Measurements from ENCODE around the gene PARVB.

PARVB gene

DNA sequence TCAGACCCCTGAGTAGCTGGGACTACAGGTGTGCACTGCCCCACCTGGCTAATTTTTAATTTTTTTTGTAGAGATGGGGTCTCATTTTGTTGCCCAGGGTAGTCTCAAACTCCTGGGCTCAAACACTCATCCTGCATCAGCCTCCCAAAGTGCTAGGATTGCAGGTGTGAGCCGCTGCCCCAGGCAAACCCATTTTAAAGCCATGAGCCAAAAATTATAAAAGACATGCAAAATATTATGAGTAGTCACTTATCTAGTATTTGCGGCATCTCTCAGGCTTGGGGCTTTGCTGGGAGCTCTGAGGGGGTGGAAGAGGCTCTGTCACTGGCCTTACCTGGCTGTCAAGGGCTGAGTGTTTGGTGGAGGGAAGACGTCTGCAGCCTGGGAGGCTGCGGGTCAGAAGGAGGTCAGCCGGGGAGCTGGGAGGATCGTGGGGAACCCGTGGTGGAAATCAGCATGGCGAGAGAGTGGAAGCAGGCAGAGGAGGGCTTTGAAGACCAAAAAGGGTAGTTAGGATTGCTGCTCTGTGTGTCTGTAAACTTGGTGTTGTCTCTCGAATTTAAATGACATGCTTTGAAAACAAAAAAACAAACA is 87.6 kb downstream of the PARVB start:
- no peak for DNase-seq

GRCh38 chr22:44112191-44112590 is 88.1 kb downstream of the PARVB start:
- no peak for DNase-seq

GRCh38 chr22:44116331-44116730 is 92.2 kb downstream of the PARVB start:
- DNase-seq = no peak

DNA sequence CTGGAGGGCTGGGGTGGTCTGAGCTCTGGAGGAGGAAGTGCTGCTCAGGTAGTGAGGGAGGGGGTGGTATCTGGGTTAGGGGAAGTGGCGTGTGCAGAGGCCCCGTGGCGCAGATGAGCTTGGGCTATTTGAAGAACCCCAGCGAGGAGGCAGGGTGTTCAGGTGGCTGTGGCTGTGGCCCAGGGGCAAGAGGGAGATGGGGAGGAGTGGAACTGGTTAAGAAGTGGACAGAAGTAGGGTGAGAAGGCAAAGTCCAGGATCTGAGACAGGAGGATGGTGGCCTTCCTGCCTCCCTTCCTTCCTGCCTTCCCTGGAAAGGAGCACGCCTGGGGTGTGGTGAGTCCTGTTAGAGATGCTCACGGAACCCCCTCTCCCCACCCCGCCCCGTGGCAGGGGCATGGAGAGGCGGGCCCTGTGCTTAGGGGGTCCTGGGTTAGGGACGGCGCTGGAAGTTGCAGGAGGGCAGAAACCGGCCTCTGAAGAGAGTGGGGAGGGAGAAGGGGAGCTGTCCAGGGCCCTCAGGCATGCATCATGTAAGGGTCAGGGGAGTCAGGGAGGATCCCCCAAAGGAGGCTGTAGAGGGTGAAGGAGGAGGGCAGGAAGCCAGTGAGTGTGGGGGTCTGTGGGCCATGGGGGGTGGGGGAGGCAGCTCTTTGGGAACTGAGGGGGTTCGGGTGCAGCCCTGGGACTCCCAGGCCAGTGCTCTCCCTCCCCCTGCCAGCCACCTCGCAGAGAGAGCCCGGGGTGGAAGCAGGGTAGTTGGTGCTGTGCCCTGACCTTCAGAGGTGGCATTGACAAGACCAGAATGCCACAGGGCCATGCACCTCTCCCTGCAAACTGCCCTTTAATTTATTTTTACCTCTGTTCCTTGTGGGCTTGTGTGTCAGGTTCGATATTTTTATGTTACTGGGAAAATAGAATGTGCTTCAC is 92.9 kb downstream of the PARVB start:
- no peak for DNase-seq

- DNase-seq = no peak
Observed at GRCh38 chr22:44117746-44118145, 93.6 kb downstream of the PARVB start.

DNA sequence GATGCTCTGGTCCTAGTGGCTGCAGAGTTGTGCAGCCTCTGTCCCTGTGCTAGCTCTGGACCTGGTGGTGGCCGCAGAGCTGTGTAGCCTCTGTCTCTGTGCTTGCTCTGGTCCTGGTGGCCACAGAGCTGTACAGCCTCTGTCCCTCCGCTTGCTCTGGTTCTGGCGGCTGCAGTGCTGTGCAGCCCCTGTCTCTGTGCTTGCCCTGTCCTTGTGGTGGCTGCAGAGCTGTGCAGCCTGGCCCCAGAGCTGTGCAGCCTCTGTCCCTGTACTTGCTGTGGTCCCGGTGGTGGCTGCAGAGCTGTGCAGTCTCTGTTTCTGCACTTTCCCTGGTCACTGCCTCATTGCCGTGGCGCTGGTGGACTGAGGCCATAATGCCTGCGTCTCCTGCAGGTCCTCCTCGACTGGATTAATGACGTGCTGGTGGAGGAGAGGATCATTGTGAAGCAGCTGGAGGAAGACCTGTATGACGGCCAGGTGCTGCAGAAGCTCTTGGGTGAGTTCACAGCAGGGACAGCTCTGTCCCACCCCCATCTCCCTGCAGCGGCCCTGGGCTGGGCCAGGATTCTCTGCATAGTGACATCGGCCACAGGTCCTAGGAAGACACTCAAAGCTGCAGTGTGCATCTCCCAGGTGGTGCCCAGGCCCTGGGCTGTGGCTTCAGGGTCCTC is 94.7 kb downstream of the PARVB start:
- DNase-seq = no peak

- DNase-seq = no peak
Observed at GRCh38 chr22:44119669-44120313, 95.7 kb downstream of the PARVB start.

DNA sequence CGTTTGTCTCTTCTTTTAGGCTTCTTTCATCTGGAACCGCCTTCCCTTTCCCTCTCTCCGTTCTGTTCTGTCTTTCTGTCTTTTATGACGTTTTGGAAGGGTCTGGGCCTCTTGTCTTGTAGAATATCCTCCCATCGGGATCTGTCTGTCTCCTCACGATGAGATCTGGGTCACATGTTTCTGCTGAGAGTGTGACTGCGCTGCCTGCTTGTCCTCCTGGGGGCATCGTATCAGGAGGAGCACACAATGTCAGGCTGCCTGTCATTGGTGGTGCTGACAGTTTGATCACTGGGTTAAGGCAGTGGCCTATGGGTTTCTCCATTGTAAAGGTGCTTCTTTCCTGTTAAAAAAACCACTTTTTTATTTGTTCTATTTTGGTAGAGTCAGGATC is 96.2 kb downstream of the PARVB start:
- DNase-seq = no peak

DNA sequence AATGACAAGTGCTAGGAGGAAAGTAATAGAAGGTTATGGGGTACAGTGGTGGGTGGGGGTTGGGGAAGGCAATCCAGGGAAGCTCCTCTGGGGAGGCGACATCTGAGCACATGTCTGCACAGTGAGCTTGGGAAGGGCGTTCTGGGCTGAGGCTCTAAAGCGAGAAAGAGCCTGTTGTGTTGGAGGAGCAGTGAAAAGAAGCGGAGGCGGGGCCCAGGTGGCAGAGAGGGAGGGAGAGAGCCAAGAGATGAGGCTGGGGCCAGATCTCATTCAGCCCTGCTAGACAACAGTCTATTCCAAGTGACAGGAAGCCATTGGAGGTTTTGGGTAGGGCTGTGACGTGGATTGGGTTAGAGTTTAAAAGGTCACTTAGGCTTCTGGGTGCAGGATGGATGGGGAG is 101.3 kb downstream of the PARVB start:
- DNase-seq = no peak

GRCh38 chr22:44126807-44127206 is 102.7 kb downstream of the PARVB start:
- DNase-seq = no peak

GRCh38 chr22:44127356-44127755 is 103.3 kb downstream of the PARVB start:
- no peak for DNase-seq

DNA sequence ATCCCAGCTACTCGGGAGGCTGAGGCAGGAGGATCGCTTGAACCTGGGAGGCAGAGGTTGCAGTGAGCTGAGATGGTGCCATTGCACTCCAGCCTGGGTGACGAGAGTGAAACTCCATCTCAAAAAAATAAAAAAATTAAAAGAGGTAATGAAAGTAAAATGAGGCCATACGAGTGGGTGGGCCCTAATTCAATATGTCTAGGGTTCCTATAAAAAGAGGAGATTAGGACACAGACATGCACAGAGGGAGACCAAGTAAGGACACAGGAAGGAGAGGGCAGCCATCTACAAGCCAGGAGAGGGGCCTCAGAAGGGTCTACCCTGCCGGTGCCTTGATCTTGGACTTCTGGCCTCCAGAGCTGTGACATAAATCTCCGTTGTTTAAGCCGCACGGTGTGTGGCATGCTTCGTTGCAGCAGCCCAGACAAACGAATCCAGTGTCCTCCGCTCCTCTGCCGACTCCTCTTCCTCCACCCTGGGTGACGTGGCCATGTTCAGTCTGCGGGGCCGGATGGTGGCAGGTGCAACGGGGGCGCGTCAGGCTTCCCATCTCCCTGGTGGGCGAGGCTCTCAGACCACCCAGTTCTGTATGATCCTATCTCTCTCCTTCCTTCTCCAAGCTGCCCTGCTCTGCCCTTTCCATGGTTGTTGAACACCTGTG is 105.0 kb downstream of the PARVB start:
- no peak for DNase-seq

- peak in 1 of 2 donors; percentile 10 for DNase-seq
Observed at GRCh38 chr22:44129619-44129976, 105.5 kb downstream of the PARVB start.

DNA sequence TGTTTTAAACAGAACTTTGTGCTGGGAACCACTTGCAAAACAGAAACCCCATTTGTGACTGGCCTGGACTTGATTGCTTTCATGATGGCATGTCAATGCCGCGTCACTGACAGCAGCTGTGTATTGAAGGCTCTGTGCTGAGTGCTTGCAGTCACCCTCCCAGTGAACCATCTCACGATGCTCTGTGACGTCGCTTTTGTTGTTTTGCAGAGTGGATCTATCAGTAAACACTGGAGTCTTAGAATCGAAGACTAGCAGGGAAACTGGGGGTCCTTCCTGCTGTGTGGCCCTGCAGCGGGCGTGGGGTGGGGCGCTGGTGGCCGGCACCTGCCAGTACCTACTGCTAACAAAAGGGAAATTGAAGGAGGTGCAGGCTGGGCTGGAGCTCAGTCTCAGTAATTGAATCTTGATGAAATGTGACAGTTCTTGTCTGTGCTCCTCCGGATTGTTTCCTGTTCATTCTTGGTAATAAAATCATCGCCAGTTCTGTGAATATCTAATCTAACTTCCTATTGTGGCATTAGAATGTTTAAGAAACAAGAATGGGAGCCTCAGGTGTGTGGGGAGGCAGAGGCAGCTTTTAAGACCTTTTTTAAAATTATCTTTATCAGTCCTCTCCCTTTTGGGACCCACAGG is 106.1 kb downstream of the PARVB start:
- no peak for DNase-seq

GRCh38 chr22:44131412-44131811 is 107.3 kb downstream of the PARVB start:
- no peak for DNase-seq

GRCh38 chr22:44131989-44132685 is 108.0 kb downstream of the PARVB start:
- DNase-seq = no peak

DNA sequence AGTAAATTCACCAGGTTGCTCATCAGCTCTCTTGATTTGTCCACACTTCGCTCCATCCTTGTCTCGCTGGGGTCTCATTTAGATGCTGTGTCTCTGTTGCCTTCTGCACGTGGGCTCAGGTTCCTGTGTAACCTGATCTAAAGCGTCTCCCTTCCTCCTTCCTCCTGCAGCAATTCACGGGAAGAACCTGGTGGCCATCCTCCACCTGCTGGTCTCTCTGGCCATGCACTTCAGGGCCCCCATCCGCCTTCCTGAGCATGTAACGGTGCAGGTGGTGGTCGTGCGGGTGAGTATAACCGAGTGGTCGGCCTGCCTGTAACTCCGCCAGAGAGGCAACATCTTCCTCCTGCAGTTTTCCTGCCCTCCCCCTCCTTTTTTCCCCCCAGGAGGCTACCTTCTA is 108.6 kb downstream of the PARVB start:
- DNase-seq = no peak

DNA sequence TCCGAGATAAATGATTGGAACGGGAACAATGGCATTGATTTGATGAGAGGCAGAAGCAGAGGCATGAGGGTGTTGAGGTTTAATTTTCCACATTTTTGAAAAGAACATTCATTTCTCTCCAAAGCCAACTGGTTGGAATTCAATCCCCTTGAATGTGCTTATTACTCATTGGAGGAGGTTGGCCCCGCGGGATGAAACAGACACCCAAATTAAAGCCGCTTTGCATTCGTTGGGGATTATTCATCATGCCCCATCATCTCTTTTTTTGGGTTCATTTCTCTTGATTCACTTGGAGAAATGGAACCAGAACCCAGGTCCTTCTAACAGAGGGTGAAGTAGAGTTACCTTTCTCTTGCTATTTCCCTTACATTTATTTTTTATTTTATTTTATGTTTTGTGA is 109.1 kb downstream of the PARVB start:
- DNase-seq = no peak

- DNase-seq = peak in 1 of 2 donors; percentile 33
Observed at GRCh38 chr22:44133901-44134571, 109.9 kb downstream of the PARVB start.

DNA sequence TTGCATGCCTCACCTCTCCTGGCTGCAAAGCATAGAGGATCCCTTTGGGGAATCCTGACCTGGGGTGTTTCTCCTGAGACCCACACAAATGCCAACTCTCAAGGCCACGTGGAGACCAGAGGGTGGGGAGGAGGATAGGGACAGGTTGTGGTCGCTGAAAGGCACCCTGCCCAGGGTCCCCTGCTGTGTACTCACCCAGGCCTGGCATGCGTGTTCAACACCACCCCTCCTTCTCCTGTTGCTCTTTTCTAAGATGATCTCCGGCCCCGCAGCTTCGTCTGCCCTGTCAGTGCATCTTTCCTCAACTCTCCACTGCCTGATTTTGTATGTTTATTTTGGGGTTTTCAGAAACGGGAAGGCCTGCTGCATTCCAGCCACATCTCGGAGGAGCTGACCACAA is 112.0 kb downstream of the PARVB start:
- DNase-seq = no peak

GRCh38 chr22:44136786-44137185 is 112.7 kb downstream of the PARVB start:
- no peak for DNase-seq
